HG03342 (cell line): ENCODE measurements around the gene ZNF428.
"Not testable (repeated sequence)": the region's sequence is repeated elsewhere in the genome, so short reads cannot be mapped to it uniquely, and the experiment has no call there.

Source experiments
- ATAC-seq: cut with Tn5 transposase; IDR thresholded peaks from one replicate; pipeline ENCODE4 v1.9.1; 2021; ENCODE audit warnings: mild to moderate bottlenecking, moderate library complexity; ENCODE audit not compliant: unreplicated experiment

Gene ZNF428, protein sequence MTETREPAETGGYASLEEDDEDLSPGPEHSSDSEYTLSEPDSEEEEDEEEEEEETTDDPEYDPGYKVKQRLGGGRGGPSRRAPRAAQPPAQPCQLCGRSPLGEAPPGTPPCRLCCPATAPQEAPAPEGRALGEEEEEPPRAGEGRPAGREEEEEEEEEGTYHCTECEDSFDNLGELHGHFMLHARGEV

DNA sequence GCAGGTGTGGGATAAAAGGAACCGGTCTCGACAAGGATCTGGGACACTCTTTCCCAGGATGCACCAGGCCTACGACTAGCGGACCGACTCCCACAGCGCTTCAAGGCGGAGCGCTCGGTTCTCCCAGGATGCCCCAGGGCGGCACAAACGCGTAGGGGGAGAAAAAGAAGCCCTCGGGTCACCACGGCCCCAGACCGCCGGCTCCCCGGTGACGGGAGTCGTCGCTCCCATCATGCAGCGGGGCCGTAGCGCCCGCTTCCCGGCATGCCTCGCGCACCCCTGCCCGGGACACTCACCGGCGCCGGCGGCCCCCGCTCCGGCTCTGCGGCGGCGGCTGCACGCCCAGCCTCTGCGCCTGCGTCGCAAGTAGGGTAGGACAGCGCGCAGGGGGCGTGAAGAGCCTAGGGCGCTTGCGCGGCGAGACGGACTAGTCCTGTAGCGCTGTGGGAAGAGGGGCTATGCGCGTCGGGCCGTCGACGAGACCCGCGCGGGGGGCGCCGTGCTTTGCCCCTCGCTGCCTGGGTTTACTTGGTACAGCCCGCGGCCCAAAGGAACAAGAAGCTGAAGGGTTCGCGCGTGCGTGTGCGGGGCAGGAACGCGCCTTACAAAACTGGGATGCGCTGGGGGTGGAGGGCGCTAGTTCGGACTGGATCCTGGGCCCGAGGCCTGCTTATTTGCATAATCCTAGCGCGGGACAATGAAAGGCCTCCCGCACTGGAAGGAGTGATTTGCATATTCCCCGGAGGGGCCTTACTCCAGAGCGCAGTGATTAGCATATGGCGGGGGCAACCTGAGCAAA lies at the start of gene ZNF428:
ZNF428 (minus strand) TSS at position 368 of the 799 bp plus-strand sequence. CDS start 5,325 bp downstream, outside the sequence.
- ATAC-seq = peak; percentile 75

DNA sequence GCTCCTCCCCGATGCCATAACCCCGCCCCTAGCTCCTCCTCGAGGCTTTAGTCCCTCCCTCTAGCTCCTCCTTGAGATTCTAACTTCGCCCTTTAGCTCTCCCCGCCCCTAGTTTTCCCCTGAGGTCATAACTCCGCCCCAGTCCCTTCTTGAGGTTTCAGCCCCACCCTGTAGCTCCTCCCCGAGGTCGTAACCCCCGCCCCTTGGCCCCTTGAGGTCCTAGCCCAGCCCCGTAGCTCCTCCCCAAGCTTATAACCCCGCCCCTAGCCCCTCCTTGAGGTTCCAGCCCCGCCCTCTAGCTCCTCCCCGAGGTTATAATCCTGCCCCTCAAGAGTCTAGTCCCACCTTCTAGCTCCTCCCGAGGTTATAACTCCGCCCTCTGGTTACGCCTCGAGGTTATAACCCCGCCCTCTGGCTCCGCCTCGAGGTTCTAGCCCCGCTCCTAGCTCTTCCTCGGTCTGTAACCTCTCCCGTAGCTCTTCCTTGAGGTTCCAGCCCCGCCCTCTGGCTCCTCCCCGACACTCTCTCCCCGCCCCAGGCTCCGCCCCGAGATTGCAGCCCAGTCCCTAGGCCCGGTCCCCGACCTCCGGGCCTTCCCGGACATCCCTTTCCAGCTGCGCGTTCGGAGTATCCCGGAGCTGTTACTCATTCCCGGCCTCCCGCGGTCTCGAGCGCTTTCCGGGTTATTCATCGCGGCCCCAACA lies 49.1 kb upstream of the ZNF428 start:
- ATAC-seq = peak; percentile 79

DNA sequence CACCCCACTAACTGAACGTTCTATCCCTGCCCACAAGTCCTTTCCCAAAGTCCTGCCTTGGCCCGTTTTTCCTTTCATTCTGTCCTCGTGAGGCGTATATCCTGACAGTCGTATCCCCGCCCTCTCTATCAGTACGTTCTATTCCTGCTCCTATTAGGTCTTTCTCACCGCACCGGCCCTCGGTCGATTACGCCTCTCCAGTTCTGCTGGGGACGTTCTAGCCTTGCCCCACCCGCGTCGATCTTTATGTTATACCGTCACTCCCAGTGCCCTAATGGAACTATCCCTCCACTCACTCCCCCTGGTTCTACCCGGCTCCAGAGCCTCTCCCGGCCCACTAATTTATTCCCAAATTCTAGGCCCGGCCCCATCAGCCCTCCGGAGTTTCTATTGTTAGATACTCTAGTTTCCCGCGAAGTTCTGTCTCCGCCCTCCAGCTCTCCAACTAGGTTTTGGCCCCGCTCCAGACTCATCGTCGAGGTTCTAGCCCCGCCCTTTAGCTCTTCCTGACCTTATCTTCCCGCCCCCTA lies 48.5 kb upstream of the ZNF428 start:
- ATAC-seq = no peak

DNA sequence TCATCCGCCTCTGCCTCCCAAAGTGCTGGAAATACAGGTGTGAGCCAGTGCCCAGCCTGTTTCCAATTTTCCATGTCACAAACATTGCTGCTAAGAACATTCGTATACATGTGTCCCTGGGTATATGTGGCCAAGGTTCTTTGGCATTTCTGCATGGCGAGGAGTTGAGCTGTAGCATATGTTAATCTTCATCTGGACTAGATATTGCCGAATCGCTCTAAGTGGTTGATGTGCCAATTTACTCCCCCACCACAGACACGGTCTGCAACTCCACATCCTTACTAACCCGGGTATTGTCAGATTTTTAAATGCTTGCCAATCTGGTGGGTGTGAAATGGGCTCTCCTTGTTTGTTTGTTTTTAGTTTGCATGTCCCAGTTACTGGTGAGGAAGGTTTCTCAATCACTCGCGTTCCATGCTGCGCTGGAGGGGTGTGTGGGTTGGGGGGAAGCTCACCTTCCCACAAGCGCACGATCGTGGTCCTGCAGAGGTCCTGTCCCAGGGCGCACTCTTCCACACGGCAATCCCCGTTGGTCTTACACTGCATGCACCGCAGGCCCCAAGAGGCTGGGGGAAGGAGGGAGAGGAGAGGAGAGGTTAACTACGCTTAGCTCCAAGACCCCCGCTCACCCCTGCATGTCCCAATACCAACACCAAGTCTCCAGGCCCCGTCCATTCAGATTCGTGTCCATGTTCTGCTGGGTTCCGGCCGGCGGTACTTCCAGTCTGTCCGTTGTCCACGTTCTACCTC lies 47.9 kb upstream of the ZNF428 start:
- ATAC-seq = no peak

DNA sequence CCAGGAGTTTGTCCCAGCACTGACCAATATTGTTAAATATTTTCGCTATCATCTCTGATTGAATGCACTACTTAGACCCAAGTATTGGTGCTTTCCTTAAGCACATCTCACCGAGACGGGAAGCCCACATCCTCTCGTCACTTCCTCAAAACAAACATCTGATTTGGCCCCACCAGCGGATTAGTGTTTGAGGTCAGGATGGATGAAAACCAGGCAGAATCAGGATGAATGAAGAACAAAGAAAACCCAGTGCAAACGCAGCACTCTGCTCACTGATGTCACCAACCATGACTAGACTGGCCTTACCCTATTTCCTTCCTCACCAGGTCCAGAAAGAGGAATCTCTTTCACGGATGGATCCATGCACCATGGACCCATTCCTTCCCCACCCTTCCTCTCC lies 44.6 kb upstream of the ZNF428 start:
- ATAC-seq = no peak

DNA sequence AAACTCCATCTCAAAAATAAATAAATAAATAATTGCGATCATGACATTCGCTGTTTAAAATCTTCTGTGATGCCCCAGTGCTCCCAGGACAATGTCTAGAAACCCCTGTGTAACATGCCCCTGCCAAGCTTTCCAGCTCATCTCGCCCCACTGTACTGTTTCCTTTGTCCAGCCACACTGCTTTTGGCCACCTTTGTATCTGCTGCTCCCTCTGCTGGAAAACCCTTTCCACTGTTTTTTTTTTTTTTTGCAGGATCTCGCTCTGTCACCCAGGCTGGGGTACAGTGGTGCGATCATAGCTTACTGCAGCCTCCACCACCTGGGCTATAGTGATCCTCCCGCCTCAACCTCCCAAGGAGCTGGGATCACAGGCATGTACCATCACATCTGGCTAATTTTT lies 43.1 kb upstream of the ZNF428 start:
- ATAC-seq = no peak

DNA sequence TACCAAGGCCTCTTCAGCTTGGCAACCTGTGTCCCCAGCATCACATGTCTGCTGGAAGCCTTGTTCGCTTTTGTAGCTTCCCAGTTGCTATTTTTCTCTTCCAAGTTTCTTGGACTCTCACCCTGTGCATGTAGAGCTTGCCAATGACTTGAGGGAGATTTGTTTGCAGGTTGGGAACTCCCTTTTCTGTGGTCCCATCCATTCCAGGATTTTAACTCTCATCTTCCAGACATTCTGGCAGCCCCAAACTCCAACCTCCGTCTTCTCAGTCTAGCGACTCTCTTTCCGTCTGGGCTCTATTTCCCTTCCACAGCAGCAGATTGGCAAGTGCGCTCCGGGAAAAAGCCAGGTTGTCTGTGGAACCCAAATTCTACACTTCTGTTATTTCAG lies 41.5 kb upstream of the ZNF428 start:
- no peak for ATAC-seq

DNA sequence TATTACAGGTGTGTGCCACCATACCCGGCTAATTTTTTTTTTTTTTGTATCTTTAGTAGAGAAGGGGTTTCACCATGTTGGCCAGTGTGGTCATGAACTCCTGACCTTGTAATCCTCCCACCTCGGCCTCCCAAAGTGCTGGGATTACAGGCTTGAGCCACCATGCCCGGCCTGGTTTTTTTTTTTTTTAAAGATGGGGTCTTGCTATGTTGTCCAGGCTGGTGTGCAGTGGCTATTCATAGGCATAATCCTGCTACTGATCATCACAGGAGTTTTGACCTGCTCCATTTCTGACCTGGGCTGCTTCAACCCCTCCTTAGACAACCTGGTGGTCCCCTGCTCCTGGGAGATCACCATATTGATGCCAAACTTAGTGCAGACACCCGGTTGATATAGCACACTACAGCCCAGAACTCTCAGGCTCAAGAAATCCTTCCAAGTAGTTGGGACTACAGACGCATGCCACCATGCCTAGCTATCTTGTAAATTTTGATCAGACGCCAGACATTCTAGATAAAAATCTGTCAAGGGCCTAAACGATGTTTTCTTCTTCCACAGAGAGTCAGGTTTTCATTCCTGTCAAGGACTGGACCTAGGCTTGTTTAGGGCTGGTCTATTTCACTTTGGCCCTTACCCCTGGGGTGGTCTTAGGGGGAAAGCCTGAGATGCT lies 41.0 kb upstream of the ZNF428 start:
- ATAC-seq = no peak

DNA sequence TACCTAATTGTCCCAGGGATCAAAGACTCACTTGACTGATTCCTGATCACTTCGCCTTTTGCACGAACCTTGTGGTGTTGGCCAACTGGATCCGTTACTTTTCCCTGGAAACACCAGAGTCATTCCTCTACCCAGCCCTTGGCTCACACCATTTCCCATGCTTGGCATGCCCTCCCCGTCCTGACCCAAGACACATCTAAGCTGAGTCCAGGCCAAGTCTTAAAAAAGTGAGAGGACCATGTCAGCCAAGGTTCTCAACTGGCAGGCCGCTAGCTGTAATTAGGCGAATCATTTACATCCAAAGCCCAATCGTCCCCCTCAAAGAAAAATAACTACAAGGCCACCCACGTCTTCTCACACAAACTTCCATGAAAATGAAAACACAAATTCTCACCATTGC lies 39.1 kb upstream of the ZNF428 start:
- ATAC-seq = no peak

DNA sequence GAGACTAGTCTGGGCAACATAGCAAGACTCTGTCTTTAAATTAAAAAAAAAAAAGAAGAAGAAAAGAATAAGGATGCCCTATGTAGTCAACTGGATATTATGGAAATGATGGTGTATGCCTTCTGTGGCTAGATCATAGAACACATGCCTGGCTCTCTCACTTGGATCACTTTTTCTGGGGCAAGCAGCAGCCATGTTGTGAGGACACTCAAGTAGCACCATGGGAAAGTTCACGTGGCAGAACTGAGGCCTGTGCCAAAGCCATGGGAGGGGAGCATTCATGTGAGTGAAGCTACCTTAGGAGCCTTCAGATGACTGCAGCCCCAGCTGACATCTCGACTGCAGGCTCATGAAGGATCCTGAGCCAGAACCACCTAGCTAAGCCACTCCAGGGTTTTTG lies 38.6 kb upstream of the ZNF428 start:
- no peak for ATAC-seq

DNA sequence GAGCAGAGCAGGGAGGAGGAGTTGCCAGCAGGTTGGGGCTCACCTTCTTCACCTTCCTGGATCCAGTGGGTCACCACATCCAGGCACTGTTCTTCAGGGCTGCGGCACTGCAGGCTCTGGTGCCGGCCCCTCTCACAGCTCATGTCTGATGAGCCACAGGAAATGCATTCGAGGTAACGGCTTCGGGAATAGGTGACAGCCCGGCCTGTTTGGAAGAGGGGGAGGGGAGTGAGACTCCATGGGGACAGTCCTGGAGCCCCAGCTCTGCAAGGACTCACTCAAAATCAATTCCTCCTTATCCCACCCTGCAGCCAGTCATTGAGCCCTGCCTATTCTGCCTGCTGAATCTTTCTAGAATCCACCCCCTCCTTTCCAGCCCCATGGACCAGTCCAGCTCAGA lies 37.0 kb upstream of the ZNF428 start:
- ATAC-seq = no peak

DNA sequence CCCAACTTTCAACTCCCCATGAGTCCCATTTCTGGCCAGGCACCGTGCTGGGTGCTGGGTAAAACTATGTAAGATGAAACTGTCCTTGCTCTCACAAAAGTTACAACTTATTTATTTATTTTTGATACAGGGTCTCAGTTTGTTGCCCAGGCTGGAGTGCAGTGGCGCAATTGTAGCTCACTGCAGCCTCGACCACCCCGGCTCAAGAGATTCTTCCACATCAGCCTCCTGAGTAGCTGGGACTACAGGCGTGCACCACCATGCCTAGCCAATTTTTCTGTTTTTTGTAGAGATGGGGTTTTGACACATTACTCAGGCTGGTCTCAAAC lies 33.1 kb upstream of the ZNF428 start:
- no peak for ATAC-seq

DNA sequence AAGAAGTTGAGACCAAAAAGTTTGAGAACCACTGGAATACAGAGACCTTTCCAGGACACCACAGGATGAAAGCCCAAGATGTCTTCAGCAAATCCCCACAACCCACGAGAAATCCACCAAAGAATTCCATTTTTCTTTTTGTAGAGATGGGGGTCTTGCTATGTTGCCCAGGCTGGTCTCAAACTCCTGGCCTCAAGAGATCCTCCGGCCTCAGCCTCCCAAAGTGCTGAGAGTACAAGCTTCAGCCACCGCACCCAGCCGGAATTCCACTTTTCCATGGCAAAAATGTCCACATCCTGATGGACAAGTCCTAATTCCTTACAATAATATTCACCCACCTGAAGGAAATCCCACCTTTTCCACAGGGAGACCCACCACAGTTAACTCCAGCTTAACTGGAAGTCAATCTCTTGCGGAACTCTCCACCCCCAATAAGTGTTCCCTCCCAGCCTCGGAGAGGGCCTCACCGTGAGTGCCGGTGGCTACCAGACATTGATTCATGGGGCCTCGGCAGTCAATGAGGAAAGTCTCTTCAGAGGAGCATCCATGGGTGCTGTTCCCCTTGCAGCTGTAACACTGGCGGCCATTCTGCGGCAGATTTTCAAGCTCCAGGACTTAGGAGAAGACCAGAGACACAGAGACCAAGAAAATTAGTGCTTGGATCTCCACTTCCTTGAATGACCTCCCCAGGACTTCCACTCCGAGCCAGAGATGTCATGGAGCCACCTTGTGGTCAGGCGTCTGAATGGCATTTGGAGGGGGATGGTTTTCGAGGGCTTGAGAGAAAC lies 32.5 kb upstream of the ZNF428 start:
- ATAC-seq = no peak

DNA sequence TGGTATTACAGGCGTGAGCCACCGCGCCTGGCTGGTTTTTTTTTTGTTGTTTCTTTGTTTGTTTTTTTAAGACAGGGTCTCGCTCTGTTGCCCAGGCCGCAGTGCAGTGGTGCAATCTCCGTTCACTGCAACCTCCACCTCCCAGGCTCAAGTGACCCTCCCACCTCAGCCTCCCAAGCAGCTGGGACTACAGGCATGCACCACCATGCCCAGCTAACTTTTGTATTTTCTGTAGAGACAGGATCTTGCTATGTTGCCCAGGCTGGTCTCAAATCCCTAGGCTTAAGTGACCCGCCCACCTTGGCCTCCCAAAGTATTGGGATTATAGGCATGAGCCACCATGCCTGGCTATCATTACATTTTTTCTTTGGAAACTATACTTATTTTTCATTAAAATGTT lies 30.8 kb upstream of the ZNF428 start:
- not testable (repeated sequence) for ATAC-seq

DNA sequence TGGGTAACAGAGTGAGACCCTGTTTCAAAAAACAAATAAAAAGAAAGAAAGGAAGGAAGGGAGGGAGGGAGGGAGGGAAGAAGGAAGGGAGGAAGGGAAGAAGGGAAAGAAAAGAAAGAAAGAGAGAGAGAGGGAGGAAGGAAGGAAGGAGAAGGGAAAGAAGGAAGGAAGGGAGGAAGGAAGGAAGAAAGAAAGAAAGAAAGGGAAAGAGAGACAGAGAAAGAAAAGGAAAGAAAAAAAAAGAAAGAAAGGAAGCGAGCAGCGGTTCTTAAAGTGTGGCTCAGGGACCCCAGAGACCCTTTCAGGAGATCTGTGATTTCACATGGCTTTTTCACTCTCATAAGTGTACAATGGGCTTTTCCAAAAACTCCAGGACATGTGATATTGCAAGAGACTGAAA lies 30.1 kb upstream of the ZNF428 start:
- ATAC-seq = no peak

DNA sequence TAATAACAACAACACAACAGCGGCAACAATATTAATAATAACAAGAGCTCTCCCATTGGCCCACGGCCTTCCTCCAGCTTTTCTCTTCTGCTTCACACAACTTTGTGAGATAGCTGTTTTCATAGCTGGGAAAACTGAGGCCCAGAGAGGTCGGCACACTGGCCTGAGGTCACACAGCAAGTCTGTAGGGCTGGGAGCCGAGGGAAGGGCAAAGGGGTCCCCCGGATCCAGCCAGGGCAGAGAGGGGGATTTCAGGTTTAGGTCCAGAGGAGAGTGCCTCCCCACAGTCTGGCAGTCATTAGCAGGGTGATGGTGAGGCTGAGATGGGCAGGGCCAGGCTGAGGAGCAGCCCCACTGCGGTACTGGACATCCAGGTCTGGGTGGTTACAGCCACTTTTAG lies 29.2 kb upstream of the ZNF428 start:
- ATAC-seq = no peak

DNA sequence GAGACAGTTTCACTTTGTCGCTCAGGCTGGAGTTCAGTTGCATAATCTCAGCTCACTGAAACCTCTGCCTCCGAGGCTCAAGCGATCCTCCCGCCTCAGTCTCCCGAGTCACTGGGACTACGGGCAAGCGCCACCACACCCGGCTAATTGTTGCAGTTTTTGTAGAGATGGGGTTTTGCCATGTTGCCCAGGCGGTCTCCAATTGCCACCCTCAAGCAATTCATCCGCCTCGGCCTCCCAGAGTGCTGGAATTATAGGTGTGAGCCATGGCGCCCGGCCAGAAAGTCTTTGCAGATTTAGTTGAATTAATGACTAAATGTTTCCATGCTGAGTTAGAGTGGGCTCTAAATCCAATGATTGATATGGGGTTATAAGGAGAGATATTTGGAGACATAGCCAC lies 24.8 kb upstream of the ZNF428 start:
- no peak for ATAC-seq

DNA sequence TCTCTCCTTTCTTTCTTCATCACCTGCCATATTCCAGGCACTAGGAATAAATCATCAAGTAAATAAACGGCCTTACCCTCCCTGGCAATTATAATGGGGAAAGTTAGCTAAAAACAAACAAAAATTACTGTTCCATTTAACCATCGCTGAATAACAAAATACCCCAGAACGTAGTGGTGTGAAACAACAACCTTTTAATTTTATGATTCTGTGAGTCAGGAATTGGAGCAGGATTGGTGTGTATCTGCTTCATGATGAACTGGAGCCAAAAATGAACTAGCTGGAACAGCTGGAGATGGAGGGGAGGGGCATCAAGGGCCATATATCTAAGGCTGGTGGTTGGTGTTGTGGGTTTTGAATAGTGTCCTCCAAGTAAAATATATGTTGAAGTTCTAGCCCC lies 23.9 kb upstream of the ZNF428 start:
- no peak for ATAC-seq

DNA sequence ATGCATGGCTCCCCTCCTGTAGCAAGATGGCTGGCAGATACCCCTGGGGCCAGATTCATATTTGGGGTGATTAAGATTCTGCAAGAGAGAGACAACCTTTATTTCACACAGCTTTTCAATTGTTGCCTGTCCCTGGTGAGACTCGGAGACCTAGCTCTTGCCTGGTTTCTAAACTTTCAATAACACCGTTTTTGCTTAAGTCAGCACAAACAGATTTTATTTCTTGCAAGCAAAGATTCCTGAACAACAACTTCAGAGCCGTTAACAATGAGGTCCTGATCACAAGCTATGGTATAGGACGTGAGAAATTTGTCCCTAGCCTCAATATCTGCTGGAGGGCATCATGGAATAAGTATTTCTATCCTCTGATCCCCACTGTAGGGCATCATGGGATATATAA lies 23.1 kb upstream of the ZNF428 start:
- no peak for ATAC-seq

DNA sequence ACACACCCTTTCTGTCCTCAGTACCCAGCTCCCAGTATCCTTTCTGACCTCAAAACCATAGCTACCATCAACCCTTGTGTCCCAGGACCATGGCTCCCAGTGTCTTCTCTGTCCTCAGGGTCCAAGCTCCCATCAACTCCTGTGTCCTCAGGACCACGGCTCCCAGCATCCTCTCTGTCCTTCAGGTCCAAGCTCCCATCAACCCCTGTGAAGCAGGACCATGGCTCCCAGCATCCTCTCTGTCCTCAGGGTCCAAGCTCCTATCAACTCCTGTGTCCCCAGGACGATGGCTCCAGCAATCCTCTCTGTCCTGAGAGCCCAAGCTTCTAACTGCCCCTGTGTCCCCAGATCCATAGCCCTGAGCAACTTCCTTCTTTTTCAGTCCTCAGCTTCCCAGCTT lies 21.9 kb upstream of the ZNF428 start:
- ATAC-seq = no peak
